ENCODE results near the gene CD300LG.

GRCh38 chr17:43901861-43902589 is 55.0 kb downstream of the CD300LG start:
- TF ChIP-seq GATA2 (IDR thresholded peaks at IDR 0.05; ENCODE audit: low read depth, low read length) (no peak), GATA3 (IDR thresholded peaks at IDR 0.05; ENCODE audit: low read depth, low read length) (no peak)

Measured in SH-SY5Y (cell line).